HepG2 (cell line): ENCODE data around the gene METTL26. TPM values are rescaled to one million over a fixed set of nuclear protein-coding genes. Genes with fewer than 3 reads are reported as not detected.

Source experiments
- AGO2 ChIP-seq: fragments of 200-400 bp; formaldehyde crosslinking; optimal IDR thresholded peaks from 2 replicates; pipeline ENCODE3; 2017; ENCODE audit warnings: mild to moderate bottlenecking, low read depth, low read length, moderate library complexity
- ATF7-NPFF ChIP-seq: sonication (generic); formaldehyde crosslinking; IDR thresholded peaks from 2 replicates; pipeline ENCODE4 v1.8.1; 2023; ENCODE audit warnings: mild to moderate bottlenecking, low read depth, missing genetic modification reagents, moderate library complexity
- MXD4 ChIP-seq: IDR thresholded peaks from 2 replicates; pipeline ENCODE4 v1.6.1; 2016; ENCODE audit warnings: mild to moderate bottlenecking, missing biosample characterization, missing genetic modification reagents
- NR2F1 ChIP-seq, 2 experiments: fragments of 450-650 bp in 1 of 2; formaldehyde crosslinking in 1 of 2; IDR thresholded peaks; 2 replicates each; pipeline versions ENCODE4 v1.5.0 to v1.6.1; 2016 to 2020; ENCODE audit warnings: mild to moderate bottlenecking in 1 of 2, missing compliant biosample characterization in 1 of 2, missing genetic modification reagents in 1 of 2, moderate library complexity in 1 of 2
- SALL2 ChIP-seq: sonication (generic); formaldehyde crosslinking; IDR thresholded peaks from 2 replicates; pipeline ENCODE4 v1.8.1; 2023; ENCODE audit warnings: mild to moderate bottlenecking, missing genetic modification reagents, inconsistent platforms
- SRY ChIP-seq: sonication (generic); formaldehyde crosslinking; IDR thresholded peaks from 2 replicates; pipeline ENCODE4 v1.8.0; 2022; ENCODE audit warnings: mild to moderate bottlenecking, missing genetic modification reagents
- TAF1 ChIP-seq: sonication (generic); formaldehyde crosslinking; IDR thresholded peaks from 2 replicates; pipeline ENCODE4 v1.4.0; 2020; ENCODE audit warnings: missing genetic modification reagents
- ZNF33B ChIP-seq: sonication (generic); formaldehyde crosslinking; IDR thresholded peaks from 2 replicates; pipeline ENCODE4 v1.5.1; 2020; ENCODE audit warnings: mild to moderate bottlenecking, missing genetic modification reagents
- ZNF431 ChIP-seq: sonication (generic); formaldehyde crosslinking; IDR thresholded peaks from 2 replicates; pipeline ENCODE4 v1.9.0; 2022; ENCODE audit warnings: missing genetic modification reagents, low read depth, mild to moderate bottlenecking, borderline replicate concordance
- ZNF713 ChIP-seq: sonication (generic); formaldehyde crosslinking; IDR thresholded peaks from 2 replicates; pipeline ENCODE4 v1.4.0; 2020; ENCODE audit warnings: mild to moderate bottlenecking, missing genetic modification reagents
- polyA plus RNA-seq, 8 experiments: library from polyadenylated mRNA; depleted of rRNA in 3 of 8; stranded (reverse) in 7 of 8; unstranded in 1 of 8; fragments of >200 nt; fragmentation: Illumina TruSeq in 4 of 8; extraction: Trizol in 4 of 8; gene quantifications; 2 replicates each; pipeline versions ENCODE4 v1.2.1 to v1.2.3, GENCODE V29; 2011 to 2016; ENCODE audit warnings: low read depth in 4 of 8, missing spikeins in 1 of 8, mixed read lengths in 1 of 8; ENCODE audit not compliant: insufficient read depth in 1 of 8
- total RNA-seq, 5 experiments: library from RNA; depleted of rRNA; stranded (reverse); fragments of >200 nt; fragmentation: Illumina TruSeq; extraction: Trizol; gene quantifications; 2 replicates each; pipeline ENCODE4 v1.2.3, GENCODE V29; 2016; ENCODE audit warnings: low read depth in 1 of 5
- TF ChIP-seq, protein P1 (sequence below): IDR thresholded peaks from 2 replicates; pipeline ENCODE4 v1.6.1; 2016; ENCODE audit warnings: low read depth, missing genetic modification reagents, missing compliant biosample characterization
- TF ChIP-seq, protein P2 (sequence below): sonication (generic); formaldehyde crosslinking; IDR thresholded peaks from 2 replicates; pipeline ENCODE4 v1.4.0; 2020; ENCODE audit warnings: missing genetic modification reagents
- TF ChIP-seq, protein P3 (sequence below): sonication (generic); formaldehyde crosslinking; IDR thresholded peaks from 2 replicates; pipeline ENCODE4 v1.4.0; 2020; ENCODE audit warnings: missing genetic modification reagents
- TF ChIP-seq, protein P4 (sequence below): sonication (generic); formaldehyde crosslinking; IDR thresholded peaks from 2 replicates; pipeline ENCODE4 v1.8.0; 2022; ENCODE audit warnings: missing genetic modification reagents, mild to moderate bottlenecking, moderate library complexity, borderline replicate concordance

Gene METTL26
- total and polyA plus RNA-seq, 2 of the 13 experiments (the other 11 are each of a cell fraction or from before 2014, with no cell fraction given) = 65.5 to 70.1 TPM

DNA sequence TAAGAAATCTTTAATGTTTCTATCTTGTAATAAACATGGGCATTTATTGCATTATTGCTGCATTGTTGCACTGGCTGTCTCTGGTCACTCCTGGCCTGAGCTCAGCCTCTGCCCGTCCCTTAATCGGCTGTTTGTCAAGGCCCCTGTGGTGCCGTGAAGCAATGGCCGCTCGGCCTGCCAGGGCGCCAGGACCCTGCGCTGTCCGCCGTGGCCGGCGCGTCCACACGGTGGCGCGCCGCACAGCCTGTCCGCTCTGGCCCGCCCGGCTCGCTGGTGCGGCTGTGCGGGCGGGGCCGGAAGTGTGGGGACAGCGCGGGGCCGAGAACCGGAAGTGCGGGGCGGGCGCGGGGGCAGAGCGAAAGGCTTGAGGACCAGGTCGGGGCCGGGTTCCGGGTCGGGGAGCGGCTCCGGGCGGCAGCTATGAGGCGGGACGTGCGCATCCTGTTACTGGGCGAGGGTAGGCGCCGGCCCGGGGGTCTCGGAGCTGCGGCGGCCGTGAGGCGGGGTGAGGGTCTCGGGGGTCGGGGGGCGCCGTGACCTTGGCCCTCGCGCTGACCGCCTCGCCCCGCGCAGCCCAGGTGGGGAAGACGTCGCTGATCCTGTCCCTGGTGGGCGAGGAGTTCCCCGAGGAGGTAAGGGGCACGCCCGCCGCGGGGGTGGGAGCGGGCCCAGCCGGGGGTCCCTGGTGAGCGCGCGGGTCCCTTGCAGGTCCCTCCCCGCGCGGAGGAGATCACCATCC, 31.8 kb upstream of the METTL26 start, which contains the start of gene RHOT2 (continued):
- TF ChIP-seq, protein P1, sequence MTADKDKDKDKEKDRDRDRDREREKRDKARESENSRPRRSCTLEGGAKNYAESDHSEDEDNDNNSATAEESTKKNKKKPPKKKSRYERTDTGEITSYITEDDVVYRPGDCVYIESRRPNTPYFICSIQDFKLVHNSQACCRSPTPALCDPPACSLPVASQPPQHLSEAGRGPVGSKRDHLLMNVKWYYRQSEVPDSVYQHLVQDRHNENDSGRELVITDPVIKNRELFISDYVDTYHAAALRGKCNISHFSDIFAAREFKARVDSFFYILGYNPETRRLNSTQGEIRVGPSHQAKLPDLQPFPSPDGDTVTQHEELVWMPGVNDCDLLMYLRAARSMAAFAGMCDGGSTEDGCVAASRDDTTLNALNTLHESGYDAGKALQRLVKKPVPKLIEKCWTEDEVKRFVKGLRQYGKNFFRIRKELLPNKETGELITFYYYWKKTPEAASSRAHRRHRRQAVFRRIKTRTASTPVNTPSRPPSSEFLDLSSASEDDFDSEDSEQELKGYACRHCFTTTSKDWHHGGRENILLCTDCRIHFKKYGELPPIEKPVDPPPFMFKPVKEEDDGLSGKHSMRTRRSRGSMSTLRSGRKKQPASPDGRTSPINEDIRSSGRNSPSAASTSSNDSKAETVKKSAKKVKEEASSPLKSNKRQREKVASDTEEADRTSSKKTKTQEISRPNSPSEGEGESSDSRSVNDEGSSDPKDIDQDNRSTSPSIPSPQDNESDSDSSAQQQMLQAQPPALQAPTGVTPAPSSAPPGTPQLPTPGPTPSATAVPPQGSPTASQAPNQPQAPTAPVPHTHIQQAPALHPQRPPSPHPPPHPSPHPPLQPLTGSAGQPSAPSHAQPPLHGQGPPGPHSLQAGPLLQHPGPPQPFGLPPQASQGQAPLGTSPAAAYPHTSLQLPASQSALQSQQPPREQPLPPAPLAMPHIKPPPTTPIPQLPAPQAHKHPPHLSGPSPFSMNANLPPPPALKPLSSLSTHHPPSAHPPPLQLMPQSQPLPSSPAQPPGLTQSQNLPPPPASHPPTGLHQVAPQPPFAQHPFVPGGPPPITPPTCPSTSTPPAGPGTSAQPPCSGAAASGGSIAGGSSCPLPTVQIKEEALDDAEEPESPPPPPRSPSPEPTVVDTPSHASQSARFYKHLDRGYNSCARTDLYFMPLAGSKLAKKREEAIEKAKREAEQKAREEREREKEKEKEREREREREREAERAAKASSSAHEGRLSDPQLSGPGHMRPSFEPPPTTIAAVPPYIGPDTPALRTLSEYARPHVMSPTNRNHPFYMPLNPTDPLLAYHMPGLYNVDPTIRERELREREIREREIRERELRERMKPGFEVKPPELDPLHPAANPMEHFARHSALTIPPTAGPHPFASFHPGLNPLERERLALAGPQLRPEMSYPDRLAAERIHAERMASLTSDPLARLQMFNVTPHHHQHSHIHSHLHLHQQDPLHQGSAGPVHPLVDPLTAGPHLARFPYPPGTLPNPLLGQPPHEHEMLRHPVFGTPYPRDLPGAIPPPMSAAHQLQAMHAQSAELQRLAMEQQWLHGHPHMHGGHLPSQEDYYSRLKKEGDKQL (CRISPR knock-in tag) = peak; percentile 49; the same call in 1 of the 2 replicates
- TF ChIP-seq ZNF33B (CRISPR knock-in tag) (peak; percentile 69; the same call in 1 of the 2 replicates), ZNF431 (CRISPR knock-in tag) (peak; percentile 60; the same call in 1 of the 2 replicates), SALL2 (CRISPR knock-in tag) (peak; percentile 91), ATF7-NPFF (CRISPR knock-in tag) (peak; percentile 86; the same call in 1 of the 2 replicates), AGO2 (peak; percentile 39), NR2F1 (CRISPR knock-in tag; IDR thresholded peaks at IDR 0.05) (no peak), SRY (CRISPR knock-in tag) (peak; percentile 58; the same call in 1 of the 2 replicates), ZNF713 (CRISPR knock-in tag) (peak; percentile 96; the same call in 1 of the 2 replicates), TAF1 (CRISPR knock-in tag) (peak; percentile 75), MXD4 (CRISPR knock-in tag) (peak; percentile 74)
- TF ChIP-seq, protein P2, sequence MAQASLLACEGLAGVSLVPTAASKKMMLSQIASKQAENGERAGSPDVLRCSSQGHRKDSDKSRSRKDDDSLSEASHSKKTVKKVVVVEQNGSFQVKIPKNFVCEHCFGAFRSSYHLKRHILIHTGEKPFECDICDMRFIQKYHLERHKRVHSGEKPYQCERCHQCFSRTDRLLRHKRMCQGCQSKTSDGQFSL (CRISPR knock-in tag) = peak; percentile 59; the same call in 1 of the 2 replicates
- TF ChIP-seq, protein P3, sequence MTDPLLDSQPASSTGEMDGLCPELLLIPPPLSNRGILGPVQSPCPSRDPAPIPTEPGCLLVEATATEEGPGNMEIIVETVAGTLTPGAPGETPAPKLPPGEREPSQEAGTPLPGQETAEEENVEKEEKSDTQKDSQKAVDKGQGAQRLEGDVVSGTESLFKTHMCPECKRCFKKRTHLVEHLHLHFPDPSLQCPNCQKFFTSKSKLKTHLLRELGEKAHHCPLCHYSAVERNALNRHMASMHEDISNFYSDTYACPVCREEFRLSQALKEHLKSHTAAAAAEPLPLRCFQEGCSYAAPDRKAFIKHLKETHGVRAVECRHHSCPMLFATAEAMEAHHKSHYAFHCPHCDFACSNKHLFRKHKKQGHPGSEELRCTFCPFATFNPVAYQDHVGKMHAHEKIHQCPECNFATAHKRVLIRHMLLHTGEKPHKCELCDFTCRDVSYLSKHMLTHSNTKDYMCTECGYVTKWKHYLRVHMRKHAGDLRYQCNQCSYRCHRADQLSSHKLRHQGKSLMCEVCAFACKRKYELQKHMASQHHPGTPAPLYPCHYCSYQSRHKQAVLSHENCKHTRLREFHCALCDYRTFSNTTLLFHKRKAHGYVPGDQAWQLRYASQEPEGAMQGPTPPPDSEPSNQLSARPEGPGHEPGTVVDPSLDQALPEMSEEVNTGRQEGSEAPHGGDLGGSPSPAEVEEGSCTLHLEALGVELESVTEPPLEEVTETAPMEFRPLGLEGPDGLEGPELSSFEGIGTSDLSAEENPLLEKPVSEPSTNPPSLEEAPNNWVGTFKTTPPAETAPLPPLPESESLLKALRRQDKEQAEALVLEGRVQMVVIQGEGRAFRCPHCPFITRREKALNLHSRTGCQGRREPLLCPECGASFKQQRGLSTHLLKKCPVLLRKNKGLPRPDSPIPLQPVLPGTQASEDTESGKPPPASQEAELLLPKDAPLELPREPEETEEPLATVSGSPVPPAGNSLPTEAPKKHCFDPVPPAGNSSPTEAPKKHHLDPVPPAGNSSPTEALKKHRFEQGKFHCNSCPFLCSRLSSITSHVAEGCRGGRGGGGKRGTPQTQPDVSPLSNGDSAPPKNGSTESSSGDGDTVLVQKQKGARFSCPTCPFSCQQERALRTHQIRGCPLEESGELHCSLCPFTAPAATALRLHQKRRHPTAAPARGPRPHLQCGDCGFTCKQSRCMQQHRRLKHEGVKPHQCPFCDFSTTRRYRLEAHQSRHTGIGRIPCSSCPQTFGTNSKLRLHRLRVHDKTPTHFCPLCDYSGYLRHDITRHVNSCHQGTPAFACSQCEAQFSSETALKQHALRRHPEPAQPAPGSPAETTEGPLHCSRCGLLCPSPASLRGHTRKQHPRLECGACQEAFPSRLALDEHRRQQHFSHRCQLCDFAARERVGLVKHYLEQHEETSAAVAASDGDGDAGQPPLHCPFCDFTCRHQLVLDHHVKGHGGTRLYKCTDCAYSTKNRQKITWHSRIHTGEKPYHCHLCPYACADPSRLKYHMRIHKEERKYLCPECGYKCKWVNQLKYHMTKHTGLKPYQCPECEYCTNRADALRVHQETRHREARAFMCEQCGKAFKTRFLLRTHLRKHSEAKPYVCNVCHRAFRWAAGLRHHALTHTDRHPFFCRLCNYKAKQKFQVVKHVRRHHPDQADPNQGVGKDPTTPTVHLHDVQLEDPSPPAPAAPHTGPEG = 0 out of 2 replicates have a peak, but pooled peaks have one; percentile 54
- TF ChIP-seq, protein P4, sequence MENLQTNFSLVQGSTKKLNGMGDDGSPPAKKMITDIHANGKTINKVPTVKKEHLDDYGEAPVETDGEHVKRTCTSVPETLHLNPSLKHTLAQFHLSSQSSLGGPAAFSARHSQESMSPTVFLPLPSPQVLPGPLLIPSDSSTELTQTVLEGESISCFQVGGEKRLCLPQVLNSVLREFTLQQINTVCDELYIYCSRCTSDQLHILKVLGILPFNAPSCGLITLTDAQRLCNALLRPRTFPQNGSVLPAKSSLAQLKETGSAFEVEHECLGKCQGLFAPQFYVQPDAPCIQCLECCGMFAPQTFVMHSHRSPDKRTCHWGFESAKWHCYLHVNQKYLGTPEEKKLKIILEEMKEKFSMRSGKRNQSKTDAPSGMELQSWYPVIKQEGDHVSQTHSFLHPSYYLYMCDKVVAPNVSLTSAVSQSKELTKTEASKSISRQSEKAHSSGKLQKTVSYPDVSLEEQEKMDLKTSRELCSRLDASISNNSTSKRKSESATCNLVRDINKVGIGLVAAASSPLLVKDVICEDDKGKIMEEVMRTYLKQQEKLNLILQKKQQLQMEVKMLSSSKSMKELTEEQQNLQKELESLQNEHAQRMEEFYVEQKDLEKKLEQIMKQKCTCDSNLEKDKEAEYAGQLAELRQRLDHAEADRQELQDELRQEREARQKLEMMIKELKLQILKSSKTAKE (CRISPR knock-in tag) = no peak
